SKM-1 (cell line): ENCODE results near the gene MARCHF3.
"Not testable (repeated sequence)": the region's sequence is repeated elsewhere in the genome, so short reads cannot be mapped to it uniquely, and the experiment has no call there.

ENCODE experiments used
- DNase-seq: peaks from one replicate; lab custom pipeline; 2025; ENCODE audit not compliant: unreplicated experiment; lab: John Stamatoyannopoulos, UW

Gene MARCHF3

DNA sequence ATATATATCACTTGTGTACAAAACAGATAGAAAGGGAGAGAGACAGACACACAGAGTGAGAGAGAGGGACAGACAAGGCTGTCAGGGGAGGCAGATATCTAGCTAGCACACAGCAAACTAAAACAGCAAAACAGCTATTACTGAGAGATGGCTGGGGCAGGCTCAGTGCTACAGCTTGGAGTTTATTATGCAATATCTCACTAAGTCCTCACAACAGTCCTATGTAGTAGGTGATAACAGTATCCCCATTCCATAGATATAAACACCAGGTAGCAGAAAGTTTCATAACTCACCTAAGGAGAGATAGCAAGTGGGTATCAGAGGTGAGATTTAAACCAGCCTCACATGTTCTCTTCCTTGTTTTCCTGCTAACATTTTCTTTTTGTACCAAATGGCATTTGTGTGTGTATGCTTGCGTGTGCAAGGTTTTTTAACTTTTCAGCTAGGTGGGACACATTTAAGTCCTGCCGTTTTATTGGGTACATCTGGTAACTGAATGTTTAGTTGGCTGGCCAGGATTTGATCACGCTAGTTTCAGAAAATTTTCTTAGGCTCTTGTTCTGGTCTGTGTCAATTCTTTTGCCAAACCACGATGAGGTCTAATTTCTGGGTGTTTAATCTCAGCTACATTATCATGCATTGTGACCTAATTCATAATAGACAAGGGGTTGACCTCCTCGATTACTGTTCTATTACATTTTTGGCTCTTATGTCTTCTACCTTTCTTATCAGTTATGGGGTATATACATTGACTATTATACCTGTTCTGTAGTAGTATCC lies 148.3 kb downstream of the MARCHF3 start:
- DNase-seq: no peak

DNA sequence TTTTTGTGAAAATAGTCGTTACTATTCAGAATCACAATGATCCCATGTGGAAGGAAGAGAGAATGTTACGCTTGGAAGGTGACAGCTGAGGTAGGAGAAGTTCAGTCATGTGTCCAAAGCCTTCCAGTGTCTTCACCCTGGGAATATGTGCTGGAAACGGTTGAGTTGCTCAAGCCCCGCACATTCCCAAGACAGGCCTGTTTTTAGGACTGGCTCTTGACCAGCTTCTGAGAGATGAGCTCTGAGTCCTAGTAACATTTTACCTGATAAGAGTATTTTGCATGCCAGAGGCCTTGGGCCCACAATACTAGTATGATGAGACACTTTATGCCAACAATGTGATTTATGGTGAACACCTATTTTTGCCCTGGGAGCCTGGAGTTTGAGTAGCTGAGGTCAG lies 151.7 kb downstream of the MARCHF3 start:
- no peak for DNase-seq

DNA sequence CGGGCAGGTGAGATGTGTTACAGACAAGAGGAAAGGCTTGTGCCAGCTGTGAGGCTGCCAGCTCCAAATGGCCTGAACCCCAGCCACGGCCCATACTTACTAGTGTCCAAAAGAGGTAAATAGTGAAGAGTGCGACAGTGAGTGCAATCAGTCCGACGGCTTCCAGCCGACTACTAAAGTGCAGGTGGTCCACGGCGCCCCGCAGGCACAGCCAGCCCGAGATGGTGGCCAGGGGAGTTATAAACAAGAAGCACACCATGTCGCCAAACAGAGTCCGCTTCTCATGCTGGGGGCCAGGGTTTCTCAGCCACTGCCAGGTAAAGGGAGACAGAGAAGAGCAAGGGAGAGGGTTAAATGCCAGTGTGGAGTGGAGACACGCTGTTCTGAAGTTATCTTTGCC lies 152.3 kb downstream of the MARCHF3 start:
- DNase-seq: no peak

DNA sequence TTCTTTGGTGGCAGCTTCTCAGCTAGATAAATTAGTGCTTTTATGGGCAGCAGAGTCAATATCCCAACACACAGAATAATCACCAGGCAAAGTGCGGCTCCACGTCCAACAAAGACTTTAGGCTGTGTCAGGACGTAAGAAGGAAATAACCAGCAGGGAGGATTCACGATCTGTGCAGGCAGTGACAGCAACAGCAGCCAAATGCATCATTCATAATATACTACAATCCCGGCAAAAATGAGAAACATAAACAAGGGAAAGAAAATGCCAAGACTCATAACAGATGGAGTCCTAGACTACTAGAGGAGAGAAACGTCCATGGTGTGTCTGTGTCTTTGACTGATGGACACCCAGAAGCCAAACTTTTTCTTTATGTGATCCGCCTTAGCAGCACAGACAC lies 152.8 kb downstream of the MARCHF3 start:
- no peak for DNase-seq

DNA sequence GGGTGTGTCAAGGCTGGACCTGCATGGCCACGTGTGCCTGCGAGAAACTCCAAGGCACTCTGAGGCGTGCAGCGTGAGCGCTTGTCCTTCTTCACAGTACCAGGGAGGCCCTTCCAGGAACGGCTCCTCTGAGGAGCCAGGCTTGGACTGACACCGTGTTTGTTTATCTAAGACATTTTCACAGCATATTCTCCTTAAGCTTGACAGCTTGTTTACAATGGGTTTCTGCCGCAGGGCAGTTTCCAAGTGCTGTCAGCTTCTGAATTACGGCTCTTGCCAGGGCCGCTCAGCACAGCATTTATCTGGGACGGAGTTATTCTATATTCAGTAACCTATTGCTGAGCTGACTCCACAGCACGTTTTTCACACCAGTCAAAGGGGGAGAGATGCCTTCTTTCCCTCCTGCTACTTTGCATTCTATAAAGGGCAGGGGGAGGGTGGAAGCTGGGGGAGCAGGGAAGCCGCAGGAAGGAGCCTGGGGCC lies 155.0 kb downstream of the MARCHF3 start:
- DNase-seq: no peak

DNA sequence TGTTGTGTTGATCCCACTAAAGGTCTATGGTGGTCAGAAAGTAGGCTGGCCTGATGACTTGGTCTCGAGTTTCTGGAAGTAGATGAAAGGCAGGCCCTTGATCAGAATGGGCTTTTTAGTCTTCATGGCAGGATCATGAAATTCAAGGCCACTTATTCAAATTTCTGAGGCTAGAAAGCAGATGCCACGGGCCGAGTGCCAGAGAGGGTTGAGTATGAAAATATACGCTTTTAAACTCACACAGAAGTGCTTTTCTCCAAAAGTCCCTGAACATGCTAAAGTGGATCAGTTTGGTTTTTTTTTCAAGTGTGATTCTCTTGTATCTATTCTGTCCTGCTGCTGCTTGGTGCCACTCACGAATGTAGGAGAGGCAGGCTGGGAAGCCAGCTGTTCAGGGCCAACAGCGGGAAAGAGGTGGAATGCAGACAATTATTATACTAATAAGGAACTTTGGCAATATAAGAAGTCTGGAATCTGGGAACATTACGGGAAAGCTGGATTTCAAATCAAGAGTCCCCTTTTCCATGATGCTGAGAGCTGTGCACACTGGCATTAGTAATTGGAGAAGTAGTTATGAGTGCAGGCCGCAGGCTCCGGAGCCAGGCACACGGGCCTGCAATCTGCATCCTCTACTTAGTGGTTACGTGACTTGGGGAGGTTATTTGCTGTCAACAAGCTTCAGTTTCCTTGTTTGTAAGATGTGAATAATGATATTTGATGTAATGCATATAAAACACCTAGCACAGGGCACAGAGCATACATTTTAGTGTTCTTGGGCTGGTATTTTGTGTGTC lies 157.6 kb downstream of the MARCHF3 start:
- DNase-seq: no peak

DNA sequence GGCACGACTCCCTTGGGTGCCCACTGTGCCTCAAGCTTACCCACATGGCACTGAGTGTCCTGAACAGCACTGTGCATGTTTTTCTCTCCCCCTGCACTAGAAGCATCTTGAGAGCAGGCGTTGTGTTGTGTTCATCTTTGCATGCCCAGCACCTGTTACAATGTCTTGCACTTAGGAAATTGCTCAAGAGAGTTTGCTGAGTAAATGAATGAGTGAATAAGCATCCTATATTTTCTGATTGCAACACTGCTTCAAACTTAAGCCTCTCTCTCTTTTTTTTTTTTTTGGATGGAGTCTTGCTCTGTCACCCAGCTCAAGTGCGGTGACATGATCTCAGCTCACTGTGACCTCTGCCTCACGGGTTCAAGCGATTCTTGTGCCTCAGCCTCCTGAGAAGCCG lies 158.9 kb downstream of the MARCHF3 start:
- no peak for DNase-seq

DNA sequence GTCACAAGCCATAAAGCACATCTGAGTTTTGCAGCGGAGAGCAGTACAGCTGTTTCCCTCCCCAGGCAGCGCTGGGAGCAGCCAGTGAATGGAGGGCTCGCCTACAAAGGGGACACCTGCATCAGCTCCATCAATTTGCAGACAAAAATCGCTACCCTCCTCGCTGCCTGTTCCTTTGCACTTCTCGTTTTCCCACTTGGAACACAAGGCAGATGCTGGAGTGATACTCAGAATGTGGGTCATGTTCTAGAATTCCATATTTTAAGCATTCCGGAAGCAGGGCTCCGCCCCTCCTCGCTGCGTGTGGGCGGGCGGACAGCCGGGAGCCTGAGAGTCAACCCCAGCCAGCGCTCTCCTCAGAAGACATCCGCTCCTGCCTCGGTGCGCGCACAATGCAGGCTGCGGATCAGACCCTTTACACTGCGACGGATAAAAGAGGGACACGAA lies 161.3 kb downstream of the MARCHF3 start:
- DNase-seq: no peak

DNA sequence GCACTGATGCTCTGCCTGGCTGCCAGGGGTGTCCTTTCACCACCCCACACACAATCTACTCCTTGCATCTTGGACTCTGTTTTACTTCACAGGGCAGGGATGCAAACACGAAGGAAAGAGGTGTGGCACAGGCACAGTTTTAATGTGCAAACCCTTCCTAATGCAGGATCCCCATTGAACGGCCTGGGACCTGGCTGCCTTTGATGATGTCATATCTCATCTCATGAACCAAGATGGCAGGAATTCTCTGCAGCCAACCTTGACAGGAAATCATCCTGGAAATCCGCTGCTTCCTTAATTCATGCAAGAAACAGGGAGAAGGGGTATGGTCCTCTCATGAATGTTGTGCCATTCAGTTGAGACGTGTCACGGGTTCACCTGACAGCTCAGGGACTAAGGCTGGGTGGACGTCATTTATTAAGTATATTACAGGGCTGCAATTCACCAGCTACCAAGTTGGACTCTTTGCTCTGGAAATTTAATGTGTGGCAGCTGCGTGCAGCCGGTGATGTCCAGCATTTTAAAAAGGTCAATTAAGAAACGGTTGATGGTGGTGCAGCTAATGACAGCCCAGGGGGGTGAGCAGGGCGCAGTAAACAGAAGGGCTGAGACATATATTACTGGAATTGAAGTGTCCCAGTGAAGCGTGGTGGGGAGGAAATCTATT lies 161.9 kb downstream of the MARCHF3 start:
- DNase-seq: no peak

DNA sequence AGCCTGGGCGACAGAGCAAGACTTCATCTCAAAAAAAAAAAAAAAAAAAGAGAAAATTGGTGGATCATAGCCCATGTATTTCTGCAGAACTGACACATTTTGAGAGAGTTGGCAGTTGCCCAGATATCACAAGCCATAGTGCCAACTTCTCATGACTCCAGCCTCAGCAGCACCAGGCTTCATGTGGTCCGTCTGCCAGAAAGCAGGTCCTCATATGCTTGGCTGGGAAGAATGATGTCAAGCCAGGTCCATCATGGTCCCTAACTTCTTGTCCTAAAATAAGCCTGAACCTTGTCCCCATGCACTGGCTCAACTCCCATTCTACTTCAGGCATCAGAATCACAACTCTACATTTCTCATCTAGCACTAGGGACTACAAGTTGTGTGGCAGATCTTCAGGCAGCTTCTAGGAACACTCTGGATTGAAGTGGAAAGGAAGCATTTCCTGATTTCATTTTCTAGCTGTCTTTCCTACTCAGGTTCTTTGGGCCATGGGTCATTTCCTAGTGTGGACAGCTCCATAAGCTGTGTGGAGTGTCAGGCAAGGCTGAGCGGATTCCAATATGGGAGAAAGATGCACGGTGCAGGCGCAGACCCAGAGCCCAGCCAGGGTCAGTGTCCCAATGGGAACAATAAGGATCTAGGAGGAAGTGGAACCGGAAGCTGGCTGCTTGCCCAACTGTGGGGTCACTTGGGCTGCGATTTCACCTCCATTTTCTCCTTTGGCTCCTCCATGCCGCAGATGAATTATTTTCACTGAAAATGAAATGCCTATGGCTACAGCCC lies 163.3 kb downstream of the MARCHF3 start:
- DNase-seq: no peak

DNA sequence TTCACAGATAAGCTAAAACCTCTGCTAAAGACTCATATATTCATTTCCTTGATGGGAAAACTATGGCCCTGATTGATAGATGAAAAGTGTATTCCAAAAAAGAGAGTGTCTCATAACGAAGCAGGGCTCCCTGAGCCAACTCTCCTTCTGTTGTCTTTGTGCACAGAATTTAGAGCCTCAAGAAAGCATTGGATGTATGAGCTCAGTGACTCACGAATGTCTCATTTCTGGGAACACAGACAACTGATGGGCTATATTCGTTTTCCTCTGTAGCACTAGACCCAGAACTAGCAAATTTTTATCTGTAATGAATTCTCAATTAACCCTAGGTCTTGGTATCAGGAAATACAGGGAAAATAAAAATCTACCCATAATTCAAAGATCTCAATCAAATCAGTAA lies 165.1 kb downstream of the MARCHF3 start:
- no peak for DNase-seq

DNA sequence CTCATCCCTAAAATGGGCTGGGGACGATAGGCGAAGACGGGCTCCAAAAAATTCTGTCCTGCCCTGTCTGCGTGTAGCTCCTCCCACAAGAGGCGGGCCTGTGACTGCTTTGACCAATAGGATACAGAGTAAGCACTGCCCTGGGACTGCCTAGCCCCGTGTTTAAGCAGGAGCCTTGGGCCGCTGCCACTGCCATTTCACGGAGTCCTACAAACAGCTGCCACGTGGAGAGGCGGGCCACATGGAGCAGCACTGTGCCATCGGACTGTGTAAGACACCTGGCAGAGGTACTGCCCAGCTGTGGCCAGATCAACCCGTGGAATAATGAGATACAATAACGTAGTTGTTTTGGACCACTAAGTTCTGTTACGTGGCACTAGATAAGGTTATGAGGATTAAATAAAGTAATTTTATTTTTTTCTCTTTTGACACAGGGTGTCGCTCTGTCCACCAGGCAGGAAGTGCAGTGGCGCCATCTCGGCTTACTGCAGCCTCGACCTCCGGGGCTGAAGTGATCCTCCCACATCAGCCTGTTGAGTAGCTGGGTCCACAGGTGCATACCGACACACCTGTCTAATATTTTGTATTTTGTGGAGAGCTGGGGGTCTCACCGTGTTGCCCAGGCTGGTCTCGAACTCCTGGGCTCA lies 166.2 kb downstream of the MARCHF3 start:
- no peak for DNase-seq

DNA sequence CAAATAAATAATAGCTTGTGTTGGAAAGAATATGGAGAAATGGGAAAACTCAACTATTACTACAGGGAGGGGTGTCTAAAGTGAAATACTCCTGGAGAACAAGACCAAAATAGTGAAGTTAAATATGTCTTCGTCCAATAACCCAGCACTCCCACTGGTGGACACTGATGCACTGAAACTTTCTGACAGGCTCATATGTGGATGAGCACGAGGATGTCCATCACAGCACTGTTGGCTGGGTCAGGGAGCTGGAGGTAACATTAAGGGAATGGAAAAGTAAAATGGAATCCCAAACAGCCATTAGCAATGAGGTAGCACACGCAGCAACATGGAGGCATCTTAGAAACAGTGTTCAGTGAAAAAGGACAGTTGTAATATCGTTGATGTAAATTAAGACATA lies 167.0 kb downstream of the MARCHF3 start:
- no peak for DNase-seq

DNA sequence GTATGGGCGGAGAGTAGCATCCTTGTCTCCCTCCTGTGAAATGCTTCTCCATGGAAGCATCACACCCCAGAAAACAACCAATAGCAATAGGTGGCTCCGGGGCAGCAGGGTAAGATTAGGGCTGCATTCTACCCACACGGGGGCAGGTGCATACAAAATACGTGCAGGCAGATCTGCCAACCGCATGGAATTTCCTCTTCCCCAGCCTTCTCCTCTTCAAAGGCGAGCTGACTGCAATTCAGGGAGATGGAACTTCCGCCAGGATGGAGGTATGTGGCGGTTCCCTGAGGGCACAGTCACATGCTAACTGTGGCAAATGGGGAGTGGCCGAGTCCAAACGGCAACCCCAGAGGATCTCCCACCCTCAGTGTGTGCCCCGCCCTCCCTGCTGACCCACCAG lies 171.9 kb downstream of the MARCHF3 start:
- no peak for DNase-seq

DNA sequence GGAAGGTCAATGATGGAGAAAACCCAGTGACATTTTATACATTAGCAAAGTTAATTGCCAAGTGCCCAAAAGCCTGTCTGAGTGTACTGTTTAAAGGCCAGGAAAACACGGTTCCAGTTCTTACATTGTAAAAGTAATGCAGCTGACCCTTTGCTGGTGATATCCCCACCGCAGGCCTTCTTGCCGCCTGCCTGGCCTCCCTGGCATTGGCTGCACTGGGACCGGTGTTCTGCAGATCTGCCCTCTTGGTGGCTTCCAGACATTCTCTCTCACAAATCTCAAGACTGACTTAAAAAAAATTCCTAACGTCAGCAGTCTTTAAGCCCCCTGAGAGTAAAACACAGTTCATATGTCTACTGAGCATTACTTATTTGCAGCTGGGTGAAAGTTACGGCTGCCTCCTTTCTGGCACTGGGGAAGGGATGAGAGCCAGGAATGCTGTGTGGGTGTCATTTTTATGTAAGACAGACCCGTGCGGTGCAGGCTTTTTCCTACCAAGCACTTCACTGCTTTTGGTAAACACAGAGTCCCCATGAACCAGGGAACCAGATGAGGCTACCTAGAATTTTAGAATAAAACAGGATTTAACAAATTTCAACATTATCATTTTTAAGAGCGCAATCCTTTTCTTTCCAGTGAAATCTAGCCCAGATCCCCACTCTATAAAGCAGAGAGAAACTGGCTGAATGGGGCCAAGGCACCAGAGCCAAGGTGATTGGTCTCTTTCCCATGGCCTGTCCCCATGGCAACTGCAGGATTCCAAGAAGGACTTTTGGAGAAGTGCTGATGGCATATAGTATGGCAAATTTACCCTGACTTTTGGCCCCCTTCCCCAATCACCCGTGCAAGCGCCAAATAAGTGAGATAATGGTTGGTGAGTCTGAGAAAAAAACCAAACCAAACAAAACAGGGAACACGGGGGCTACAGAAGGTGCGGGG lies 172.6 kb downstream of the MARCHF3 start:
- no peak for DNase-seq

DNA sequence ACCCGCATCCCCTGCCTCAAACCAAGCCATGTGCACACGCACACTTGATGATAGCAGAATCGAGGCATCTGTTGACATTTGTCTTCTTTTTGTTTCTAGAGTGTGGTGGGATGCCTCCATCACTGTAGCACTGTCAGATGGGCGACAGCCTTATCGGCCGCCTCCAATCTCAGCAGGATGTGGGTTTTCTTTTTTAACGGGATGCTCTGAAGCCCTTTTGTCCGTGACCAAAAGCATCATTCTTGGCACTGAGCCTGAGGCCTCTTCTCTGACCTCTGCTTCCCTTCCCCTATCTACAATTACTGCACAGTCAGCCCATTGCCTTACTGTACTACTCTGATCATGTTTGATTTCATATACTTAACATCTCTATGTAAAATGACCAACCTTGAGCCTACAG lies 175.1 kb downstream of the MARCHF3 start:
- DNase-seq: no peak

DNA sequence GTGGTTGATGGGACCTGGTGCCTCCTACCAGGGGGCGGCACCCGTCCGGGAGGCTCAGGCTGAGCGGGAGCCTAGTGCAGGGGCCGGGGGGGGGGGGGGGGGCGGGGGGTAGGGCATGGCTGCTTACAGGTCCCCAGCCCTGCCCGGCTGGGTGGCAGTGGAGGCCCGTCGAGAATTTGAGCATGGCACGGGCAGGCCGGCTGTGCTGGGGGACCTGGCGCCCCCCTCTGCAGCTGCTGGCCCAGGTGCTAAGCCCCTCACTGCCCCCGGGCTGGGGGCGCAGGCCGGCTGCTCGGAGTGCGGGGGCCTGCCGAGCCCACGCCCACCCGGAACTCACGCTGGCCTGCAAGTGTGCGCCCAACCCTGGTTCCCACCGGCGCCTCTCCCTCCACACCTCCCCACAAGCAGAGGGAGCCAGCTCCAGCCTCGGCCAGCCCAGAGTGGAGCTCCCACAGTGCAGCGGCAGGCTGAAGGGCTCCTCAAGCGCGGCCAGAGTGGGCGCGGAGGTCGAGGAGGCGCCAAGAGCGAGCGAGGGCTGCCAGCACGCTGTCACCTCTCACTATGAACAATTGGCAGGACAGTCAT lies 175.7 kb downstream of the MARCHF3 start:
- DNase-seq: no peak

DNA sequence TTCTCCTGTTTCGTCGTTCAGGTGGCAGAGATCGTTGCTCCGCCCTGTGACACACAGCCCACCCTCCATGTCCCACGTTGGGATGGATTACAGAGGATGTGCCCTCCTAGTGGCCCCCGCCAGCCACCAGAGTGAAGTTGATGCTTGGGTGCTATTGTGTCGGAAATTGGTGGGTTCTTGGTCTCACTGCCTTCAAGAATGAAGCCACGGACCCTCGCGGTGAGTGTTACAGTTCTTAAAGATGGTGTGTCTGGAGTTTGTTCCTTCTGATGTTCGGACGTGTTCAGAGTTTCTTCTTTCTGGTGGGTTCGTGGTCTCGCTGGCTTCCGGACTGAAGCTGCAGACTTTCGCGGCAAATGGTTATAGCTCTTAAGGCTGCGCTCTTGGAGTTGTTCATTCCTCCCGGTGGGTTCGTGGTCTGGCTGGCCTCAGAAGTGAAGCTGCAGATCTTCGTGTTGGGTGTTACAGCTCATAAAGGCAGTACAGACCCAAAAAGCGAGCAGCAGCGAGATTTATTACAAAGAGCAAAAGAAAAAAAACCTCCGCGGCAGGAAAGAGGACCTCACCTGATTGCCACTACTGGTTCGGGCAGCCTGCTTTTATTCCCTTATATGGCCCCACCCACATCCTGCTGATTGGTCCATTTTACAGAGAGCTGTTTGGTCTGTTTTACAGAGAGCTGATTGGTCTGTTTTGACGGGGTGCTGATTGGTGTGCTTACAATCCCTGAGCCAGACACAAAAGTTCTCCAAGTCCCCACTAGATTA lies 176.6 kb downstream of the MARCHF3 start:
- DNase-seq: not testable (repeated sequence)
